IgD-negative memory B cell (primary cell): ENCODE data around the gene OR6B2. TPM values are rescaled to one million over a fixed set of nuclear protein-coding genes. Genes with fewer than 3 reads are reported as not detected.

ENCODE experiments used
- H3K27ac Mint-ChIP-seq, 3 donors: one replicate each; pipeline ENCODE4 v1.8.0; 2020 to 2022; ENCODE audit warnings: mild to moderate bottlenecking in 3 of 3, mixed read lengths in 3 of 3, moderate library complexity in 1 of 3
- H3K27me3 Mint-ChIP-seq: one replicate; pipeline ENCODE4 v1.8.0; 2021; ENCODE audit warnings: mixed read lengths
- H3K36me3 Mint-ChIP-seq: one replicate; pipeline ENCODE4 v1.8.0; 2020; ENCODE audit warnings: mild to moderate bottlenecking, mixed read lengths
- H3K4me1 Mint-ChIP-seq, 3 donors: one replicate each; pipeline ENCODE4 v1.8.0; 2020 to 2022; ENCODE audit warnings: mixed read lengths in 3 of 3, mild to moderate bottlenecking in 1 of 3
- H3K4me3 Mint-ChIP-seq, 4 donors: one replicate each; pipeline ENCODE4 v1.8.0; 2020 to 2022; ENCODE audit warnings: mild to moderate bottlenecking in 4 of 4, mixed read lengths in 4 of 4, moderate library complexity in 3 of 4
- H3K9me3 Mint-ChIP-seq, 3 donors: one replicate each; pipeline ENCODE4 v1.8.0; 2020 to 2021; ENCODE audit warnings: mixed read lengths in 3 of 3, mild to moderate bottlenecking in 1 of 3
- polyA plus RNA-seq: library from polyadenylated mRNA; unstranded; fragments of 300-500 nt; fragmentation: Illumina TruSeq; gene quantifications from one replicate; pipeline ENCODE4 v1.2.3, GENCODE V29; 2021

Gene OR6B2
- not detected for polyA plus RNA-seq

DNA sequence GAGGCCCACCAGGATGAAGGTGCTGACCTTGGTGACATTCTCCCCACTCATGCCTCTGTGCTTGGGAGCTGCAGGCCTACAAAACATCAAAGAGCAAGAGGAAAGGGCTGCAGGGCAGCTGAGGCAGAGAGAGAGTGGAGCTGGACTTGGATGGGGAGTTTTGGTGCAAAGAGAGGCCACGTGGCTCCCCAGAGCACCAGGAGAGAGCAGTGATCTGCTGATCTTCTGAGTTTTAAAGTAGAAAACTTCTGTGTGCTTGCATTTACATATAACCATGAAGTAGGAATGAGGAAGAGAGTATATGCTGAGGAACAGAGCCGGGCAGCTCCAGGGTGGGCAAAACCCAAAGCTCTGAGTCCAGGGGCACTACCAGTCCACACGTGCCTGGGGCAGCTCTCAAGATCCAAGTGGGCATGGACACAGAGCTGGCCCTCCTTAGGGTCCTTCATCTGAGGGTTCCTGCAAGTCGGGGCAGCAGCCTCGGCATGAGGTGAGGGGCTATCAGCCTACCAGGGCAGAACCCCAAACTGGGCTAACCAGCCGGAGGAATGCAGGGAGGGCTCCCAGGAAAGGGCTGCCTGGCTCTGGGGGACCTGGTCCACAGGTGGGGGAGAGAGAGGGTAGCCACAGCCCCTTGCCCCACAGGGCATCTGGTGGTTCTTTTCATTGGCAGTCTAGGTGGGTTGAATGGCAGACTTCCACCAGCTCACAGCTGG is at the start of gene OR6B2:
TSS of gene OR6B2 (minus strand) at position 51 of the 716 bp plus-strand sequence. CDS start at position 51, 0 bp downstream.
- H3K4me3 Mint-ChIP-seq: peak within 1 kb of the TSS in 1 of 4 donors; percentile 24
- no peak within 1 kb of the TSS for H3K27ac Mint-ChIP-seq

DNA sequence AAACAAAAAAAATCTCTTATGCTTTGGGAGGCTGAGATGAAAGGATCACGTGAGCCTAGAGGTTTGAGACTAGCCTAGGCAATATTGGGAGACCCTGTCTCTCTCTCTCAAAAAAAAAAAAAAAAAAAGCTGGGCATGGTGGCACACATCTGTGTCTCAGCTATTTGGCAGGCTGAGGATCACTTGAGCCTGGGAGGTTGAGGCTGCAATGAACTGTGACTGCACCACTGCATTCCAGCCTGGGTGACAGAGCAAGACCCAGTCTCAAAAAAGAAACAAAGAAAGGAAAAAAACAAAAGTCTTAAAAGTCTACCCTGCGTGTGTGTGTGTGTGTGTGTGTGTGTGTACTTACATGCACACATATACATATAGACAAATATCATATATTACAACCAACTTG is 48.4 kb upstream of the OR6B2 start:
- H3K27me3 Mint-ChIP-seq: peaks cover 2% of the 10 kb centered on the region
- peaks cover 5 to 25% (median 18%) of the 10 kb centered on the region in 3 donors for H3K9me3 Mint-ChIP-seq
- no peak overlapping the region for H3K27ac Mint-ChIP-seq
- no peaks in the 10 kb centered on the region for H3K4me1 Mint-ChIP-seq
- H3K4me3 Mint-ChIP-seq: no peak overlapping the region
- H3K36me3 Mint-ChIP-seq: peaks cover 2% of the 10 kb centered on the region

More for the DNA sequence above, at the start of gene OR6B2:
- Mint-ChIP-seq H3K27me3 (peaks cover 10% of the 10 kb centered on the region), H3K36me3 (no peaks in the 10 kb centered on the region), H3K4me1 (peaks cover 0 to 5% (median 4%) of the 10 kb centered on the region in 3 donors), H3K9me3 (no peaks in the 10 kb centered on the region)

DNA sequence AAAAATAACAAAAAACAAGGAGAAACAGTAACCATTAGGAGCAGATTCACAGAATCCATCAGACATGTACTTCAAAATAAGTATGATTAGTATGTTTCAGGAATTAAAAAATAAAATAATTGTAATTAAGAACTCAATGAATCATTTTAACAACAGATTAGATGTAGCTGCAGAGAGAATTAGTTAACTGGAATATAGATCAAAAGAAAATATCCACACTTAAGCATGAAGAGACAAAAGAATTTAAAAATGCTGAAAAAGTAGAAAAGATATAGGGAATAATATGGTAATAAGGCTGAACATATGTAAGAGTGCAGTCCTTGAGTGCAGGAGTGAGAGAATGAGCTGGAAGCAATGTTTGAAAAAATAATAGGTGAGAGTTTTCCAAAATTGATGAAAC is 47.2 kb upstream of the OR6B2 start:
- no peak overlapping the region for H3K27ac Mint-ChIP-seq
- peaks cover 2% of the 10 kb centered on the region for H3K36me3 Mint-ChIP-seq
- H3K4me1 Mint-ChIP-seq: no peaks in the 10 kb centered on the region
- peaks cover 4% of the 10 kb centered on the region for H3K27me3 Mint-ChIP-seq
- no peak overlapping the region for H3K4me3 Mint-ChIP-seq
- H3K9me3 Mint-ChIP-seq: peaks cover 5 to 25% (median 18%) of the 10 kb centered on the region in 3 donors

DNA sequence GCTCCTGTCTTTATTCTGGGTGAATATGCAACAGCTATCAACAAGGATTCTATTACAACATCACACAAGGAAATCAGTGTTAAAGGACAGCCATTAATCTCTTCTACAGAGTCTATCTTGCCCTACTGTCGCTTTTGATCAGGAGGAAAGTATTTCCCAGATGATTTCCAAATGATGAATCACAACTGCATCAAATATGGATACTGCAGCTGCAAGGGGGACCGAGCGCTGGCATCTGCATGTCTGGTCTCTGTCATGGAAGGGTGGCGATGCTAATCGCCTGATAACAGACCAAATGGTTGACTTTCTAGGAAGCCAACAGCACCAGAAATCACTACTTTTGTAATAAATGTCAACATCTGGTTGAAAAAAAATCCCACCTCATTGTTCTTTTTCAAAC is 44.3 kb upstream of the OR6B2 start:
- no peak overlapping the region for H3K4me3 Mint-ChIP-seq
- no peaks in the 10 kb centered on the region for H3K4me1 Mint-ChIP-seq
- peaks cover 6 to 25% (median 17%) of the 10 kb centered on the region in 3 donors for H3K9me3 Mint-ChIP-seq
- H3K27me3 Mint-ChIP-seq: peaks cover 4% of the 10 kb centered on the region
- peaks cover 2% of the 10 kb centered on the region for H3K36me3 Mint-ChIP-seq
- H3K27ac Mint-ChIP-seq: no peak overlapping the region

DNA sequence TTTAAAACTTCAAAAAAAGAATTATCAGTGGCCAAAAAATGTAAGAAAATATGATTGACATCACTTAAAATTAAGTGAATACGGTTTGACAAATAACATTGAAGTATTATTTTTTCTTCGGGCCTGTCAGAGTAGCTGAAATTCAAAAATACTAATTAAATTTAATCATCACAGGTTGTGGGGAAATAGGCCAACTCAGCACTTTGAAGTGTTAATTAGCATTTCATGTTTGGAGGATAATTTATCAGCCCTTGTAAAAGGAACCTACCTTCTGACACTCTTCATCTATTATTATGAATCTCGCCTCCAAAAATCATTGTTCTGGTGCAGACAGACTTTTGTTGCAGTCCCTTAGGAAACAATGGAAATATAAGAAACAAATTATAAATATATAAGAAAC is 40.7 kb upstream of the OR6B2 start:
- Mint-ChIP-seq H3K4me1 (no peaks in the 10 kb centered on the region), H3K4me3 (no peak overlapping the region), H3K27me3 (peaks cover 9% of the 10 kb centered on the region), H3K27ac (no peak overlapping the region), H3K36me3 (no peaks in the 10 kb centered on the region), H3K9me3 (peaks cover 1 to 16% (median 5%) of the 10 kb centered on the region in 3 donors)

DNA sequence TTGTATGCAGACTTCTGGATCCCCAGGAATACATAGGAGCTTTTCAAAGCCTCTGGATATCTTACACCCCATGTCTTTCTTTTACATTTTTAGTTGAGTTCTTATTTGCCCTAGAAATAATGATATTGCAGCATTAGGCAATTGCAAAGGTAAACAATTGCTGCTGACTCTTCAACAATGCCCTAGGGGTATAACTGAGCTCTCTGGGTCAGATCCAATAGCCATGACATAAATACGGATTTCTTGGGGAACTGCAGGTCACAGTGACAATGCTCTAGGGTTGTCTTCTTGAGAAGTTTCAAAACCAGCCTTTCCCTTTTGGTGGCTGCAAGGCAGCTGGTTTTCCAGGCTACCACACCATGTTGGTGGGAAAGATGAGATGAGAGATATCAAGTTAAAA is 39.6 kb upstream of the OR6B2 start:
- H3K27me3 Mint-ChIP-seq: peaks cover 7% of the 10 kb centered on the region
- peaks cover 1 to 13% (median 1%) of the 10 kb centered on the region in 3 donors for H3K9me3 Mint-ChIP-seq
- no peaks in the 10 kb centered on the region for H3K36me3 Mint-ChIP-seq
- H3K4me1 Mint-ChIP-seq: no peaks in the 10 kb centered on the region
- H3K27ac Mint-ChIP-seq: no peak overlapping the region
- H3K4me3 Mint-ChIP-seq: no peak overlapping the region

DNA sequence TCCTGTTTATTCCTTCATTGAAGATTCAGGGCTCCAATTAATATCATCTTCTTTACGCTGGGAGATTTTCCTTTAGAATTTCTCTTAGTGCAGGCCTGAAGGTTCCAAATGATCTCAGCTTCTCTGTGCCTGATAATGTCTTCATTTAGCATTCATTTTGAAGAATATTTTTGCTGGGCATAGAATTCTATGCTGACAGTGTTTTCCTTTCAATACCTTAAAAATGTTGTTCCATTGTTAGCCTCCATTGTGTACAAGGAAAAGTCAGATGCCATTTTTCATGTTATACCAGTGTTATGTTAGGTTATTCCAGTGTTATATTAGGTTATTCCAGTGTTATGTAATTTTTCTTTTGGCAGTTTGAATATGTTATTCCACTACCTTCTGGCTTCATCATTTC is 38.0 kb upstream of the OR6B2 start:
- Mint-ChIP-seq H3K4me3 (no peak overlapping the region), H3K36me3 (no peaks in the 10 kb centered on the region), H3K27ac (no peak overlapping the region), H3K9me3 (peaks cover 1 to 13% (median 1%) of the 10 kb centered on the region in 3 donors), H3K4me1 (no peaks in the 10 kb centered on the region), H3K27me3 (peaks cover 7% of the 10 kb centered on the region)

DNA sequence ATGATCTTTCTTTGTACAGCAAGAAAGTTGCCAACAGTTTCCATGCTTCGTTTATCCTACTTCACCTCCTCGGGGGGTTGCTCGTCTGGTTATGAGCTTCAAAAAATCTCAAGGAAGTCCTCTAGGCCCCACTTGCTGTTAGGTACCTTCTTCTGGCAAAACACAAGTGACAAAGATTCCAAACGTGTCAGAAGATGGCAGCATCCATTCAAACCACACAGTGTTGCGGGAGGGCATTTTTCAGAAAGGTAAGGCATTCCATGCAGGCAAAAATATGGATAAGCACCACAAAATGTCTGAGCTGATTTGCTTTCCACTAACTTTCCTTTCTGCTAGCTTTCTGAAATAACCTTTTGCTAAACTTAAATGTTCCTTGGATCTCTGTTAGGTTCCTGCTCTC is 36.3 kb upstream of the OR6B2 start:
- Mint-ChIP-seq H3K27ac (no peak overlapping the region), H3K36me3 (no peaks in the 10 kb centered on the region), H3K4me3 (no peak overlapping the region), H3K27me3 (peaks cover 5% of the 10 kb centered on the region), H3K4me1 (no peaks in the 10 kb centered on the region), H3K9me3 (peaks cover 1 to 13% (median 1%) of the 10 kb centered on the region in 3 donors)

DNA sequence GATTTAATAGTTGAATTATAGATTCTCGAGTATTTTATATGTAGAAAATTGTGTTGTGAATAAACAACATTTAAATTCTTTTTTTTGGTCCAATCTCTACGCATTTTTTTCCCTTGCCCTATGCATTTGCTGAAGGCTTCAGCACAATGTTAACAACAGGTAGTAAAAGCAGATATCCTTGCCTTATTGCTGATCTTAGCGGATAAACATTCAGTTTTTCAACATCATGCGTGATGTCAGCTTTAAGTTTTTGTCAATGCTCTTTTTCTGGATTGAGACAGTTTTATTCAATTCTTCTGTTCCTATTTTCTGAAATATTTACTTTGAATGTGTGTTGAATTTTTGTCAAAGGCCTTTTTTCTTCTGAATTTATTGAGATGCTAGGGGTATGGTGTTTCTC is 34.7 kb upstream of the OR6B2 start:
- Mint-ChIP-seq H3K9me3 (peaks cover 1 to 13% (median 1%) of the 10 kb centered on the region in 3 donors), H3K4me1 (no peaks in the 10 kb centered on the region), H3K4me3 (no peak overlapping the region), H3K27ac (no peak overlapping the region), H3K27me3 (peaks cover 5% of the 10 kb centered on the region), H3K36me3 (no peaks in the 10 kb centered on the region)

DNA sequence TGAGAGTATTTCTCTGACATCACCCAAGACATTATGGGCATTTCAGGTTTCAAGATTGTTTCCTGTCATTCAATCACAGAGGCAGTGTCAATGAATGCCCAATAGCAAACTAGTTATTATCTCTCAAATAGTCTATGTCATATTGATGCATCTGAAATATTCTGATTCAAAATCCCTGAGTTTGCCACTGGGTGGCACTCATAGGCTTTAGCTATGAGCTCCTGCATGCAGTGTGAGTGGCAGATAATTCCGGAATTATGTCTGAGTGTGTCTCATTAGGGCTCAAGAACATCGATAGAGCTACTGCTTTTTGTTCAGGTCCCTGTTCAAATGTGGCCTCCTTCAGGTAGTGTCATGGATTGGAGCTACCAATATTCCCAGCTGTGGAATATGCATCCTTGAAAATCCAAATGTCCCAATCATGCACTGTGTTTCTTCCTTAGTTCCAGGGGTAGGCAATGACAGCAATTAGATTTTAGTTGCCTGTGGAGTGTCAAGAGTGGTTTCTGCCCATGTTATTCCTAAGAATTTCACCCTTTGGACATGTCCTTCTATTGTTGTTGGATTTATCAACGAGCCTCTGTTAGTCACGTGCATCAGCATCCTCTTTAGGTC is 30.9 kb upstream of the OR6B2 start:
- no peaks in the 10 kb centered on the region for H3K36me3 Mint-ChIP-seq
- no peaks in the 10 kb centered on the region for H3K4me1 Mint-ChIP-seq
- H3K27me3 Mint-ChIP-seq: peaks cover 11% of the 10 kb centered on the region
- no peak overlapping the region for H3K27ac Mint-ChIP-seq
- no peaks in the 10 kb centered on the region for H3K9me3 Mint-ChIP-seq
- no peak overlapping the region for H3K4me3 Mint-ChIP-seq

DNA sequence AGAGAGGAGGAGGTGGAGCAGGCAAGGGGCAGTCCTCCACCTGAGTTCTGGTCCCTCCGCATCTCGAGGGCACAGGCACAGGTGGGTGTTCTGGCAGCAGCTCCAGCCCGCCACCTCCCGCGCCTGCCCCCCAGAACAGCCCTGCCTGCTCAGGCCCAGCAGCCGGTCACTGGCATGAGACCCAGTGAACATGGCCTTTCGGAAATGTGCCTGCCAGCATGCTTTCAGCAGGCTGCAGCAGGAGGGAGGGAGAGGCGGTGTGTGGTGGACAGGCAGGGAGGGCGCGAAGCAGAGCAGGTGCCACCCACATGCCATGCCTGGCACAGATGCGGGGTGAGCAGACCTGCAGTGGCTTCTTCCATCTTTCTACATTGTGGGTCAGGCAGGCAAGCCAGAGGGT is 26.4 kb upstream of the OR6B2 start:
- Mint-ChIP-seq H3K27me3 (peaks cover 20% of the 10 kb centered on the region), H3K4me3 (no peak overlapping the region), H3K4me1 (peaks cover 0 to 4% (median 0%) of the 10 kb centered on the region in 3 donors), H3K9me3 (no peaks in the 10 kb centered on the region), H3K36me3 (peaks cover 2% of the 10 kb centered on the region), H3K27ac (no peak overlapping the region)

DNA sequence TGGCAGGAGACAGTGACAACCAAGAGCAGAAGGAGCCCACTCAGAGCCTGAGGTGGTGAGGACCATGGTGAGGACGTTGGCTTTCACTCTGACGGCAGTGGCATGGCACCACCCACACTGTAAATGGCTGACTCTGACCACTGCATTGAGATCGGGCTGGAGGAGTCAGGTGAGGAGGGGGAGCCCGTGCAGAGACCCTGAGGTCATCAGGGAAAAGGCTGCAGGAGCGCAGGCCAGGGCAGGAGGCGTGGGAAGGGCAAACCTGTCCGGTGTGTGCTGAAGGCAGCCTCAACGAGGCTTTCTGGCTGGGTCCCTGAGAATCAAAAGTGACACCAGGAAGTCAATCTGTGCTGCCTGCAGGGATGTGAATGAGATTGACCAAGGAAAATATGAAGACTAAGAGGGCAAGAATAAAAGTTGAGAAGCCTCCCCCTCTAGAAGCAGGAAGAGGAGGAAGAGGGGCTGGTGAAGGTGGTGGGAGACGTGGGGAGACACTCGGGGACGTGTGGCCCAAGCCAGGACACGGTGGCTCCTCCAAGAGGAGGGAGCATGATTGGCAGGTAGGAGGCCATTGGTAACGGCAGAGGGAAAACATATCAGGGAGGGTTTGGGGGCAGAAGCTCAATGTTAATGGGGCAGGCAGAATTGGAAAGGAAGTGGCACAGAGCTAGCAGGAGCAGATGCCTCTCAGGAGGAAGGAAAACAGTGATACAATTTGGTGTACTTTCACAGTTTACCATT is 25.1 kb upstream of the OR6B2 start:
- H3K4me1 Mint-ChIP-seq: peaks cover 0 to 4% (median 0%) of the 10 kb centered on the region in 3 donors
- H3K27ac Mint-ChIP-seq: no peak overlapping the region
- H3K9me3 Mint-ChIP-seq: no peaks in the 10 kb centered on the region
- no peak overlapping the region for H3K4me3 Mint-ChIP-seq
- H3K27me3 Mint-ChIP-seq: peaks cover 20% of the 10 kb centered on the region
- H3K36me3 Mint-ChIP-seq: peaks cover 2% of the 10 kb centered on the region

DNA sequence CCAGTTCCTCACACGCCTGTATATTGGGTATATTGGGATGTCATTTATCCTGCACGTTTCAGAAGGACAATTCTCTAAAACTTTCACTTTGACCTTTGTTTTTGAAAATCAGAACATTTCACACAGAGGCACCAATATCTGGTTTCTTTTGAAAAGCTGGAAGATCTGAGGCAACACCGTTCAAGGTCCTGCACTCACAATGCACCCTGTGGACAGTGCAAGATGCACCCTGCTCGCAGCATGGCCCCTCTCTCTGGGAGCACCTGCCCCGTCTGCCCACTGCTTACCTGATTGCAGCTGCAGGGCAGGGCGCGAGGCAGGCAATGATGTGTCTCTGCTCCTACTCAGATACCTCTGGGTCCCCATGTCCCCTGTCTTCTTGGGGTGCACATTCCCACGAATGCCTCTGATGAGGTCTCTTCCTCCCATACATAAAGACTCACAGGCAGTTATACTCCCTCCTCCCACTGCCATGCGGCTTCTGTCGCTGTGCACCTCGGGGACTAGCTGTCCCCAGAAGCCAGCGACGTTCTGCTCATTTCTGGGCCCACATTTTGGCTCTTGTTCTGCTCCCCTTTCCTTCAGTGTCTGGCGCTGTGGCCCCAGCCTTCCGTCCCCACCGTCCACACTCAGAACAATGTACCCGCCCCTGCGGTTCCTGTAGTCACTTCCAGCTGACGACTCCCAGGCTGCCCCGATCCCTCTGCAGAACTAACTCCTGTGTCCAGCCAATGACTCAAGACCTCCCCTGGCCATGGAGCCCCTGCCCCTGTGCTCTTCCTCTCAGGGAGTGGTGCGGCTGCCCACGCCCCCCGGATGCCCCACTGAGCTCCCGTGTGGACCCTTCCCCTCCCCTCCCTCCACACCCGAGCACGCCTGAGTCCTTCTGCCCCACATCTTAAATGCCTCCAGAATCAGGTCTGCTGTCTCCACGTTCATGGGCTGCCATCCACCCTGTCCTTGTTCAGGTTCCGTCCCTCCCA is 23.2 kb upstream of the OR6B2 start, which contains the start of gene OR6B3:
TSS of gene OR6B3 (minus strand) at position 349 of the 983 bp plus-strand sequence.
- no peaks in the 10 kb centered on the region for H3K9me3 Mint-ChIP-seq
- H3K27ac Mint-ChIP-seq: no peak within 1 kb of the TSS
- H3K36me3 Mint-ChIP-seq: peaks cover 2% of the 10 kb centered on the region
- H3K4me1 Mint-ChIP-seq: peaks cover 0 to 4% (median 0%) of the 10 kb centered on the region in 3 donors
- H3K4me3 Mint-ChIP-seq: no peak within 1 kb of the TSS
- H3K27me3 Mint-ChIP-seq: peaks cover 22% of the 10 kb centered on the region

DNA sequence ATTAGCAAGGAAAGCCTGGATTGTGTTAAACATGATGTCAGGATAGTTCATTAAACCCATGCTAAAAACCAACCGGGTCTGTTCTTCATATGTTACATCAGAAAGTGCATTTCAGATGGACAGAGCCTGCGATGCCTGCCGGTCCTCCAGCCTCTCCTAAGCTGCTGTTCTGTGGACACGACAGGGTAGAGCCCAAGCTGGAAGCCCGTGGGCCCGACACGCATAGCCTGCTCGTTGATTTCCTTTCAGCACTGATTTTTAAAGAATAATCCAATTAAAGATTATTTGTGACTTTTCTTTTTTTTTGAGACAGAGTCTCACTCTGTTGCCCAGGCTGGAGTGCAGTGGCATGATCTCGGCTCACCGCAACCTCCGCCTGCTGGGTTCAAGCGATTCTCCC is 22.3 kb upstream of the OR6B2 start:
- H3K27ac Mint-ChIP-seq: no peak overlapping the region

More for the DNA sequence above, 22.3 kb upstream of the OR6B2 start:
- Mint-ChIP-seq H3K4me3 (no peak overlapping the region), H3K9me3 (no peaks in the 10 kb centered on the region), H3K36me3 (peaks cover 2% of the 10 kb centered on the region), H3K4me1 (peaks cover 0 to 4% (median 0%) of the 10 kb centered on the region in 3 donors), H3K27me3 (peaks cover 20% of the 10 kb centered on the region)
